ENCODE results near the gene DDX28. TPM values are rescaled to one million over a fixed set of nuclear protein-coding genes. Genes with fewer than 3 reads are reported as not detected.

DDX28 gene
- total and polyA plus RNA-seq, 2 of the 8 experiments (the other 6 are each of a cell fraction or from before 2014, with no cell fraction given) = 16.8 to 28.1 TPM

GRCh38 chr16:68021490-68021889 lies 1.5 kb downstream of the DDX28 start:
- H4K91ac ChIP-seq (replicated peaks; ENCODE audit: insufficient read length, low read length) = no peak overlapping the region
- H4K20me1 ChIP-seq (replicated peaks in 1 of 2; ENCODE audit: control insufficient read depth in 1 of 2, insufficient read depth in 2 of 2, low read length in 2 of 2) = peaks cover 0 to 3% of the 10 kb centered on the region in 2 experiments
- H3K4me1 ChIP-seq (replicated peaks in 1 of 4; ENCODE audit: control insufficient read depth in 3 of 4, insufficient read depth in 4 of 4, low read length in 3 of 4) = peaks cover 0 to 8% (median 5%) of the 10 kb centered on the region in 4 experiments; a peak in 5 of 7 replicates
- no peak for DNase-seq (ENCODE audit: low read depth in 1 of 2, low spot score in 2 of 2)
- H2BK5ac ChIP-seq (ENCODE audit: low read depth, low read length) = no peak overlapping the region
- no peak overlapping the region for H2AFZ ChIP-seq (ENCODE audit: low read length)
- no peak overlapping the region for H3K18ac ChIP-seq (ENCODE audit: extremely low read depth, low read length)
- peak overlapping the region in 2 of 4 experiments; percentile 5 to 28; a peak in 2 of 7 replicates for H3K9ac ChIP-seq (replicated peaks in 1 of 4; ENCODE audit: extremely low read depth in 1 of 4, low read depth in 3 of 4, low read length in 3 of 4)
- H3K14ac ChIP-seq (ENCODE audit: insufficient read length) = no peak overlapping the region
- H3K4me2 ChIP-seq (ENCODE audit: insufficient read depth in 1 of 2, low read depth in 2 of 2, low read length in 2 of 2) = peak overlapping the region; percentile 72 to 94; a peak in 3 of 4 replicates
- peaks cover 0 to 5% (median 1%) of the 10 kb centered on the region in 4 experiments; a peak in 4 of 8 replicates for H3K36me3 ChIP-seq (ENCODE audit: control insufficient read depth in 2 of 4, insufficient read depth in 4 of 4, low read length in 3 of 4)
- TF ChIP-seq POLR2A (IDR thresholded peaks at IDR 0.05; ENCODE audit: control extremely low read depth in 1 of 2, low read depth in 2 of 2, low read length in 2 of 2) (0 out of 3 replicates have a peak, but pooled peaks of 1 of the 2 experiments have one; percentile 14), CREB1 (IDR thresholded peaks at IDR 0.05) (no peak)
- H4K5ac ChIP-seq (ENCODE audit: insufficient read length, low read depth, low read length) = no peak overlapping the region
- H3K23me2 ChIP-seq (ENCODE audit: low read depth, low read length) = peaks cover 12% of the 10 kb centered on the region
- no peak overlapping the region for H3K56ac ChIP-seq (replicated peaks; ENCODE audit: insufficient read length, low read depth, low read length)
- H3K27me3 ChIP-seq (replicated peaks in 1 of 4; ENCODE audit: control insufficient read depth in 3 of 4, extremely low read depth in 1 of 4, insufficient read depth in 3 of 4, low read length in 3 of 4) = no peaks in the 10 kb centered on the region
- peak overlapping the region in 2 of 4 experiments; percentile 89 to 99; a peak in 4 of 8 replicates for H3K4me3 ChIP-seq (ENCODE audit: extremely low read depth in 1 of 4, insufficient read depth in 2 of 4, low read depth in 3 of 4, low read length in 4 of 4)
- no peak overlapping the region for H2BK20ac ChIP-seq (ENCODE audit: low read length)
- 92% methylated on average over 10 of the region's 10 CpGs; no CpG with 5 or more reads in 1 of the 2 experiments for WGBS, 2 experiments (ENCODE audit: extremely low coverage in 1 of 2, insufficient coverage in 1 of 2, insufficient read length in 1 of 2, insufficient replicate concordance in 2 of 2, low coverage in 1 of 2, low lambda C conversion rate in 2 of 2, missing lambda C conversion rate in 1 of 2)
- no peak overlapping the region for H3K27ac ChIP-seq (ENCODE audit: low read depth, low read length)
- no peak overlapping the region for H2AK5ac ChIP-seq (ENCODE audit: low read depth, low read length)
- H3K79me2 ChIP-seq (ENCODE audit: control insufficient read depth in 1 of 2, insufficient read depth in 2 of 2, low read length in 2 of 2) = peaks cover 0 to 27% of the 10 kb centered on the region in 2 experiments; a peak in 2 of 4 replicates
- no peak overlapping the region for H3K4ac ChIP-seq (replicated peaks; ENCODE audit: insufficient read length, low read depth, low read length)
- H2BK12ac ChIP-seq (ENCODE audit: low read depth, low read length) = no peak overlapping the region
- CTCF ChIA-PET (ENCODE audit: partially characterized antibody) = interaction anchor here (1.1 to 3.2 kb wide), 4 partner anchors 19 to 44 kb away, joined by 3 to 18 read pairs (median 10); partner anchors contain the start of gene DPEP2
- no peak overlapping the region for H2BK15ac ChIP-seq (ENCODE audit: low read length)
- no peak overlapping the region for H3K23ac ChIP-seq (ENCODE audit: insufficient read length)
- H3K9me3 ChIP-seq (ENCODE audit: insufficient read depth in 2 of 2, low read depth in 1 of 2, low read length in 1 of 2) = no peaks in the 10 kb centered on the region
- FAIRE-seq = no peak
- POLR2A ChIA-PET (ENCODE audit: partially characterized antibody) = interaction anchor here (0.7 to 4.1 kb wide), 16 partner anchors 9 to 361 kb away, joined by 3 to 28 read pairs (median 8); partner anchors contain the start of genes ACD, DPEP2, NFATC3 and SLC12A4
- H3K79me1 ChIP-seq (ENCODE audit: low read depth, low read length) = peaks cover 6% of the 10 kb centered on the region
- no peak overlapping the region for H2BK120ac ChIP-seq (replicated peaks; ENCODE audit: low read depth, low read length)
- peak overlapping the region; percentile 36; the same call in 1 of the 2 replicates for H4K8ac ChIP-seq (ENCODE audit: extremely low read depth, insufficient read depth, low read length)
